ENCODE results near the gene MGLL.

MGLL gene

GRCh38 chr3:127647845-127648204, 174.5 kb downstream of the MGLL start:
- Histone ChIP-seq H3K36me3 (ENCODE audit: control insufficient read depth, insufficient read depth, low read length) (no peaks in the 10 kb centered on the region), H3K4me3 (ENCODE audit: low read depth, low read length) (no peak overlapping the region), H2AFZ (no peak overlapping the region), H3K4me1 (no peaks in the 10 kb centered on the region), H3K4me2 (ENCODE audit: low read length) (no peak overlapping the region), H3K27me3 (ENCODE audit: control insufficient read depth, insufficient read depth, low read length) (no peaks in the 10 kb centered on the region), H3K9ac (no peak overlapping the region), H3K9me3 (ENCODE audit: control insufficient read depth, low read length) (no peaks in the 10 kb centered on the region), H3K27ac (no peak overlapping the region), H3K79me2 (no peaks in the 10 kb centered on the region)
- no peak for TF ChIP-seq CTCF (IDR thresholded peaks at IDR 0.05)

GRCh38 chr3:127647166-127647844, 175.0 kb downstream of the MGLL start:
- H3K4me2 ChIP-seq (ENCODE audit: low read length) = no peak overlapping the region
- no peak overlapping the region for H3K27ac ChIP-seq
- H3K79me2 ChIP-seq = no peaks in the 10 kb centered on the region
- H3K36me3 ChIP-seq (ENCODE audit: control insufficient read depth, insufficient read depth, low read length) = no peaks in the 10 kb centered on the region
- no peaks in the 10 kb centered on the region for H3K27me3 ChIP-seq (ENCODE audit: control insufficient read depth, insufficient read depth, low read length)
- no peak overlapping the region for H2AFZ ChIP-seq
- H3K4me1 ChIP-seq = no peaks in the 10 kb centered on the region
- no peak overlapping the region for H3K9ac ChIP-seq
- no peak overlapping the region for H3K4me3 ChIP-seq (ENCODE audit: low read depth, low read length)
- no peak for TF ChIP-seq CTCF (IDR thresholded peaks at IDR 0.05)
- H3K9me3 ChIP-seq (ENCODE audit: control insufficient read depth, low read length) = no peaks in the 10 kb centered on the region

- Histone ChIP-seq H3K9ac (no peak overlapping the region), H3K9me3 (ENCODE audit: control insufficient read depth, low read length) (no peaks in the 10 kb centered on the region), H2AFZ (no peak overlapping the region), H3K27me3 (ENCODE audit: control insufficient read depth, insufficient read depth, low read length) (no peaks in the 10 kb centered on the region), H3K4me2 (ENCODE audit: low read length) (no peak overlapping the region), H3K4me3 (ENCODE audit: low read depth, low read length) (no peak overlapping the region), H3K27ac (no peak overlapping the region), H3K79me2 (no peaks in the 10 kb centered on the region), H3K4me1 (no peaks in the 10 kb centered on the region), H3K36me3 (ENCODE audit: control insufficient read depth, insufficient read depth, low read length) (no peaks in the 10 kb centered on the region)
- no peak for TF ChIP-seq CTCF (IDR thresholded peaks at IDR 0.05)
These were observed 175.7 kb downstream of the MGLL start for GRCh38 chr3:127646501-127647046.

GRCh38 chr3:127645371-127646015, 176.8 kb downstream of the MGLL start:
- H3K79me2 ChIP-seq = no peaks in the 10 kb centered on the region
- no peaks in the 10 kb centered on the region for H3K4me1 ChIP-seq
- H3K36me3 ChIP-seq (ENCODE audit: control insufficient read depth, insufficient read depth, low read length) = no peaks in the 10 kb centered on the region
- TF ChIP-seq CTCF (IDR thresholded peaks at IDR 0.05) = no peak
- no peaks in the 10 kb centered on the region for H3K27me3 ChIP-seq (ENCODE audit: control insufficient read depth, insufficient read depth, low read length)
- no peaks in the 10 kb centered on the region for H3K9me3 ChIP-seq (ENCODE audit: control insufficient read depth, low read length)
- no peak overlapping the region for H3K9ac ChIP-seq
- no peak overlapping the region for H3K27ac ChIP-seq
- H3K4me2 ChIP-seq (ENCODE audit: low read length) = no peak overlapping the region
- H2AFZ ChIP-seq = no peak overlapping the region
- no peak overlapping the region for H3K4me3 ChIP-seq (ENCODE audit: low read depth, low read length)
